Measurements from ENCODE around the gene CHST11.

Gene CHST11

GRCh38 chr12:104433061-104433460 is 23.7 kb upstream of the CHST11 start:
- DNase-seq (ENCODE audit: low read depth) = no peak

DNA sequence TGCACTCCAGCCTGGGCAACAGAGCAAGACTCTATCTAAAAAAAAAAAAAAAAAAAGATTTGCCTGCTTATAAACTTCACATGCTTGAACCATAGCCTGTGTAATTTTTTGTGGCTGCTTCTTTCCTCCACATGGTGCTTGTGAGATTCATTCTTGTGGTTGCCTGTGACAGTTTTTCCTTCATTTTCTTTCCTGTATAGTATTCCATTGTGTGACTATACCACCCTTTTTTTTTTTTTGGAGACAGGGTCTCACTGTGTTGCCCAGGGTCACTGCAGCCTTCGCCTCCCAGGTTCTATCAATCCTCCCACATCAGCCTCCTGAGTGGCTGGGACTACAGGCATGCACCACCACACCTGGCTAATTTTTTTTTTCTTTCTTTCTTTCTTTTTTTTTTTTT is 22.6 kb upstream of the CHST11 start:
- DNase-seq (ENCODE audit: low read depth) = no peak

GRCh38 chr12:104435175-104435574 is 21.6 kb upstream of the CHST11 start:
- DNase-seq (ENCODE audit: low read depth) = no peak

DNA sequence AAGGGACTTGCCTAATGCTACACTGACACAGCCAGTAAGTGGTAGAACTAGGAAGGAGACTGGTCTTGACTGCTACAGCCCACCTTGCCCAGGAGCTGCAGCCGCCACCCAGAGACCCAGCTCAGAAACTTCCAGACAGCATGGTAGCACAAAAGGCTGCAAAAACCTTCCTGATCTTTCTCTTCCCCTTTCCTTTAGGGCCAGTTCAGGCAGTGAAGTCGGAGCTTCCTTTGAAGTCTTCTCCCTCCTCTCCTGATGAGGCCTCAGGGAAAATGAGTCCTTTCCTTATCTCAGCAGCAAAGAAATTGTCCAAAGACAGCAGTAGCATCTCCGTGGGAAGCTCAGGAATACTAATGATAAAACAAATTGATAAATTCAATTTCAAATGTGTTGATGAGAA is 21.0 kb upstream of the CHST11 start:
- DNase-seq (ENCODE audit: low read depth) = no peak

DNA sequence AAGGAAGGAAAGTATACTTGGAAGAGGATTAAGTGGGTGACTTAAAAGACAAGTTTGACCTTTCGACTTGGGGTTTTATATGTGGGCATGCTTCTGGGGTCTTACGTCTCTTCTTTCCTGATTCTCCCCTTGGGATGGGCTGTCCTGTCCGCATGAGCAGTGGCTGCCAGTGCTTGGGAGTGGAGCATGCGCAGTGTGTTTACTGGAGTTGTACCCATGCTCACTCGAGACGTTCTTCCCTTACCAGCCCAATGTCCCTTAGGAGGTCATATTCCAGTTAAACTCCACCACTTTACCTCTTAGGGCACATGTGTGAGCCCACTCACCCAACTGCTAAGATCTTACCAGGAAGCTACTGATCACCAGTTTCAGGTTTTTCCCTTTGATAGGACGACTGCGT is 20.0 kb upstream of the CHST11 start:
- no peak for DNase-seq (ENCODE audit: low read depth)

DNA sequence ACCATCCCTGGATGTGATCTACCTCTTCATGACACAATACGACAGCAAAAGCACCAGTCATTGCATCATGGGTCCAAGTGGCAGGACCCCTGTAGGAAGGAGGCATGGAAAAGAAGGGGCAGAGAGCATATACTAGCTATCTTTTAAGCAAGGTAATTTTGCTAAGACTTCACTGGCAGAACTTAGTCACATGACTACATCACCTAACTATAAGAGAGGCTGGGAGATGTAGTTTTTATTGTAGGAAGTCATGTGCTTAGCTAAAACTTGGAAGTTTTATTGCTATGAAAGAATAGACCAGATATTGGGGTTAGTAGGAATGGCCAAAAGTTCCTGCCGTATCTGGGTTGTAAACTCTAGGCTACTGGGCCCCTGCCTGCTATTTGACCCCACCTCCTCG is 18.6 kb upstream of the CHST11 start:
- DNase-seq (ENCODE audit: low read depth) = no peak

GRCh38 chr12:104439137-104439536 is 17.6 kb upstream of the CHST11 start:
- no peak for DNase-seq (ENCODE audit: low read depth)

DNA sequence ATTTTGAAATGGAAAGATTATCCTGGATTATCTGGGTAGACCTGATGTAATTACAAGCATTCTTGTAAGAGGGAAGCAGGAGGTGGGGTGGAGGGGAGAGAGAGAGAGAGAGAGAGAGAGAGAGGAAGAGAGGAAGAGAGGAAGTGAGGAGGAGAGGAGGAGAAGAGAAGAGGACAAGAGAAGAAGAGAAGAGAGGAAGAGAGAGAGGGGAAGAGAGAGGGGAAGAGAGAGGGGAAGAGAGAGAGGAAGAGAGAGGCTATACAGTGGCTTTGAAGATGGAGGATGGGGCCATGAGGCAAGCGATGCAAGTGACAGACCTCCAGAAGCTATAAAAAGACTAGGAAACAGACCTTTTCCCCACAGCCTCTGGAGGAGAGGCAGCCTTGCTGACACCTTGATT is 13.7 kb upstream of the CHST11 start:
- no peak for DNase-seq (ENCODE audit: low read depth)

GRCh38 chr12:104446646-104447421 is 9.9 kb upstream of the CHST11 start:
- DNase-seq (ENCODE audit: low read depth) = no peak

DNA sequence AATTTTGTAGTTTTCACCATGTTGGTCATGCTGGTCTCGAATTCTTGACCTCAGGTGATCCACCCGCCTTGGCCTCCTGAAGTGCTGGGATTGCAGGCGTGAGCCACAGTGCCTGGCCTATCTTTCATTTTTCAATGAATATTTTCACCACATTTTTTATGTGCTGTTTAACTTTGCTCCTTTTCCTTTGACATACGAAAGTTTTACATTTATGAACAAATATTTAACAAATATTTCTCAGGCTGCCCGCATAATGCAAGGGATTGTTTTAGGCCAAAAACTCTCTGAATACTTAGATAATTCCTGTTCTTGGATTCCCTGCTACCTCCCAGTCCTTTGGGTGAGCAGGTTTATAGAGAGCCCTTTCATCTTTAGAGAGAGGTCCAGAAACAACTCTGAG is 8.7 kb upstream of the CHST11 start:
- no peak for DNase-seq (ENCODE audit: low read depth)

- DNase-seq (ENCODE audit: low read depth) = no peak
Observed at GRCh38 chr12:104448451-104448850, 8.3 kb upstream of the CHST11 start.

- no peak for DNase-seq (ENCODE audit: low read depth)
Observed at GRCh38 chr12:104450700-104451099, 6.0 kb upstream of the CHST11 start.

DNA sequence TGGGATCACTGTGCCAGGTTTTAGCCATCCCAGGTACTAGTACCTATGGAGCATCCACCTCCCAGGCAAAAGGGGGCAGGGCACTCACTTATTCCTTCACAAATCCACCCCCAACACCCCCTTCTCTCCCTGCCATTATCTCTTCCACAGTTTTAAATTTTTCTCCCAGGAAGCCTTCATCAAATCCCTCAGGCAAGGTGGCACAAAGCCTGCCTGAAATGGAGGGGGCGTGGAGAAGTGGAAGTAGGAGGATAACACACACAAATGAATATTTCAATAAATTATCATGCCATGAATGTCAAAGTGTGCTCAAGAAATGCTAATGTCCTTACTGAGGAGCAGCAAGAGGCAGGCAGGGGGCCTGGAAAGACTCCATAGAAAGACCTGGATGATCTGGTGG is 4.7 kb upstream of the CHST11 start:
- no peak for DNase-seq (ENCODE audit: low read depth)

GRCh38 chr12:104453133-104453532 is 3.6 kb upstream of the CHST11 start:
- no peak for DNase-seq (ENCODE audit: low read depth)

DNA sequence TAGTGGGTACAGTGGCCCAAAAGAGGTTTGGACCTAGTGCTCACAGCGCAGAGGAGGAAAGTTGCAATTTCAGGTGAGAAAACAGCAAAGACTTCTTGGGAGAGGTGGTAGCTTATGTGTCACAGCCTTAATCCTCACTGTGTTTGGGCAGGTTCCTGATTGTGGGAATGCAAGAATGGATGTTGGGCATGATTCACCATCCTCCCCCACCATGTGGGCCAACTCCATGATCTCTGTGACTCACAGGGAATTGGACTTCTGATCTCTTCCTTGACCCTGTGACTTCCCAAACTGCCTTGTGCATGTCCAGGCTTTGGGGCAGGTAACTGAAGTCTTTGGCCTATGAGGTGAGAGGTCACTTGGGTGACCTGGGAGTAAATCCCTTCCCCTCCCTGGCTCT is 1.8 kb upstream of the CHST11 start:
- DNase-seq (ENCODE audit: low read depth) = peak; percentile 67

GRCh38 chr12:104455578-104456416 is 951 bp upstream of the CHST11 start:
- DNase-seq (ENCODE audit: low read depth) = no peak

GRCh38 chr12:104456950-104457745 is 400 bp downstream of the CHST11 start:
- DNase-seq (ENCODE audit: low read depth) = peak; percentile 56

DNA sequence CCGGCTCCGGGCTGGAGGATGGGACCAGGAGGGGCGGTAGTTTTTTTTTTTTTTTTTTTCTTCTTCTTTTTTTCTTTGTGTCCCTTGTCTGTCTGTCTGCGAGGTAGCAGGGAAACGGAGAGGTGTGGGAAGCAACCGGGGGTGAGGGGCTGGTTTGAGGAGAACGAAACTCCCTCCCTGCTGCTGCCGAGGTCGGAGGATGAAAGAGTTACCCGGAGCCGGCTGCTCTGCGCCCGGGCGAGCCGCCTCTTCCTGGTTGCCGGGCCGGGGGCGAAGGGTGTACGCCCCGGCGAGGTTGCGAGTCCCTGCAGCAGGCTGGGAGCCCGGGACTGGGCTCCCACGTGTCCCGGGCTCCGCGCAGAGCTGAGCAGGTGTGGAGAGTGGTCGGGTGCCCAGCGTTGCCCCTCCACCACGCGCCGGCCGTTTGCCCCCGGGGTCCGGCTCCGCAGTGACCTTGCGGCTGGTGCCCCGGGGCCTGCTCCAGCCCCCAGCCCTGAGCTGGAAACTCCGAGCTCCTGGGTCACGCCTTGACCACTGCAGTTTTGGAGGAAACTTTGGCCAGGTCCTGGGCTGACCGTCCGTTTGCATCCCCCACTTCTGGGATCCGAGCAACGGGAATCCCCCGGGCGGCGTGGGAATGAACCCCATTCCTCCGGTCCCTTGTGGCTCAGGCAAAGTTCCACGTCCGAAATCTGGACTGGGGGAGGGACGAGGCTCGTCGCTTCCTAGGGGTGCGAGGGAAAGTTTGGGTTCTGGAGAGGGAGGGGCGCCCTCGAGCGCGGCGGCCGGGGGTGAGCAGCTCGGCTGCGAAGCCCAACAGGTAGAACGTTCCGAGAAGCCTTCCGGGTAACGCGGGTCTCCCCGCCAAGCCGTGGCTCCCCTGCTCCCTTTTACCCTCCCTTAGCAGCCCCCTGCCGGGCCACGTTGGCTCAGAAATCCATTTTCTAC is 1.3 kb downstream of the CHST11 start:
- peak; percentile 11 for DNase-seq (ENCODE audit: low read depth)

DNA sequence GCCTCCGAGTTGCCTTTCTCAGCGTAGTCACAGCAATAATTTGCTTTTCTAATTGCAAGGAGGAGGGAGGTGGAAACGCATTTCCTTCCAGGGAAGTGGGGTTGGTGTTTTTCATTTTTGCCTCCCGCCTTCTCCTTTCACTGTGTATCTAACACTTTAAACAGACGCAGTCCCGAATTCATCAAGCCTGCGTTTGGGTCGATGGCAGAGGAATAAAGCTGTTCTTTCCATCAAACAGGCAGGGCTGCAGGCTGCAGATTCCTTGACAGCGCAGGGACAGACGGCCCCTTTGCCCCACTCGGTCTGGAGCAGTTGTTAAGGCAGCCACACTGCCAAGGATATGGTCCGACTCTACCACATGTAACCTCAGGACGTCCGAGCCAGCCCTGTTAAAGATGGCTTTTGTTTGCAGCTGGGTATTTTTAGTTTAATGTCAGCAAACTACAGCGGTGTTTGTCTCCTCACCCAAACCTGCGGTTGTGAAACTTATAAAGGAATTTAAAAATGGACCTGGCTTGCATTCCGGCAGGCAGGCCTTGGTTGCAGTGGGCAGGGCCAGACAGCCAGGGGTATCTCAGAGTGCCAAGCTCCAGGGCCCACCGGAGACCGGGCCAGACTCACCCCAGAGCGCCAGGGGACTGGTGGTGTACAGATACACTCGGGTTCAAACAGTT is 2.1 kb downstream of the CHST11 start:
- DNase-seq (ENCODE audit: low read depth) = no peak

- no peak for DNase-seq (ENCODE audit: low read depth)
Observed at GRCh38 chr12:104459368-104459909, 2.7 kb downstream of the CHST11 start.

Measured in EH (cell line).